GM12878 (cell line): ENCODE measurements around the gene ATF4. TPM values are rescaled to one million over a fixed set of nuclear protein-coding genes. Genes with fewer than 3 reads are reported as not detected.

ENCODE experiments used
- ATAC-seq: fragments of 200-7000 bp; cut with Tn5 transposase; 3 replicates; pipeline ENCODE4 v1.9.1; 2020; ENCODE audit warnings: mild to moderate bottlenecking, moderate library complexity
- BruUV-seq: library from RNA; stranded (reverse); fragments of 400-500 nt; replicated peaks from 2 replicates; lab custom pipeline; 2021; lab: Mats Ljungman, UMichigan
- CTCF ChIA-PET: fragments of 300-600 bp; sonication (Branson Sonifier 250); formaldehyde crosslinking; extraction: SDS; loops from one replicate; lab custom pipeline; 2021; ENCODE audit warnings: inconsistent platforms; lab: Yijun Ruan, JAX
- POLR2A ChIA-PET: fragments of 350-600 bp; formaldehyde crosslinking; extraction: SDS; loops from one replicate; lab custom pipeline; 2021; ENCODE audit warnings: inconsistent platforms; lab: Charles Lee
- RAD21 ChIA-PET: fragments of 300-600 bp; sonication (Branson Sonifier 250); formaldehyde crosslinking; loops from one replicate; lab custom pipeline; 2023; ENCODE audit warnings: antibody characterized with exemption; ENCODE audit not compliant: unreplicated experiment; lab: Charles Lee
- SMC1A ChIA-PET: fragments of 300-600 bp; sonication (Branson Sonifier 250); formaldehyde crosslinking; loops from one replicate; lab custom pipeline; 2023; ENCODE audit not compliant: unreplicated experiment, uncharacterized antibody; lab: Charles Lee
- DNase-seq: peaks from one replicate; pipeline ENCODE4 v3.0.0-alpha.2; 2011; ENCODE audit warnings: low read depth, low spot score
- FAIRE-seq: peaks from 3 replicates; lab custom pipeline; 2011; peaks lifted over from hg19 to GRCh38; lab: Jason Lieb, UNC
- H2AFZ ChIP-seq: 2 replicates; pipeline ENCODE4 v1.6.0; 2011; ENCODE audit warnings: low read depth, low read length, control low read depth; ENCODE audit not compliant: control insufficient read depth
- H3K27ac ChIP-seq: 2 replicates; pipeline ENCODE4 v1.5.1; 2011; ENCODE audit warnings: control low read depth; ENCODE audit not compliant: control insufficient read depth, insufficient read depth
- H3K27me3 ChIP-seq, 2 experiments: replicated peaks in 1 of 2; 2 replicates each; pipeline versions ENCODE4 v1.6.0 to v1.6.1; 2011; ENCODE audit warnings: low read length in 1 of 2; ENCODE audit not compliant: control insufficient read depth in 2 of 2, insufficient read depth in 2 of 2
- H3K36me3 ChIP-seq, 2 experiments: 2 replicates each; pipeline ENCODE4 v1.5.1; 2011; ENCODE audit warnings: low read length in 1 of 2; ENCODE audit not compliant: control insufficient read depth in 2 of 2, insufficient read depth in 2 of 2
- H3K4me1 ChIP-seq: 2 replicates; pipeline ENCODE4 v1.6.1; 2011; ENCODE audit warnings: mild to moderate bottlenecking, low read length, moderate library complexity, mixed read lengths; ENCODE audit not compliant: control insufficient read depth, insufficient read depth
- H3K4me2 ChIP-seq: 2 replicates; pipeline ENCODE4 v1.6.0; 2011; ENCODE audit warnings: control low read depth; ENCODE audit not compliant: control insufficient read depth, insufficient read depth
- H3K4me3 ChIP-seq: fragments of 200-600 bp; sonication (generic); 2 replicates; pipeline ENCODE4 v1.5.1; 2016
- H3K79me2 ChIP-seq: 2 replicates; pipeline ENCODE4 v1.6.0; 2011; ENCODE audit warnings: low read length; ENCODE audit not compliant: control insufficient read depth, insufficient read depth
- H3K9ac ChIP-seq: 2 replicates; pipeline ENCODE4 v1.8.0; 2011; ENCODE audit warnings: low read length, control low read depth, mixed read lengths; ENCODE audit not compliant: control insufficient read depth, insufficient read depth
- H3K9me3 ChIP-seq: replicated peaks from 3 replicates; pipeline ENCODE4 v1.5.1; 2011; ENCODE audit warnings: mild to moderate bottlenecking, low read length; ENCODE audit not compliant: control insufficient read depth, insufficient read depth
- H4K20me1 ChIP-seq: 2 replicates; pipeline ENCODE4 v1.6.0; 2011; ENCODE audit not compliant: control insufficient read depth, insufficient read depth
- ASH2L ChIP-seq: fragments of 300-600, 200-600 bp; sonication (generic); IDR thresholded peaks from 2 replicates; pipeline ENCODE4 v1.6.1; 2017; ENCODE audit warnings: low read depth, mild to moderate bottlenecking, borderline replicate concordance
- HSF1 ChIP-seq: fragments of 150-350 bp; IDR thresholded peaks from 2 replicates; pipeline ENCODE4 v1.6.1; 2014; ENCODE audit warnings: mild to moderate bottlenecking, low read depth, low read length
- JUND ChIP-seq: IDR thresholded peaks from 2 replicates; pipeline ENCODE4 v1.6.1; 2012; ENCODE audit warnings: low read depth, mild to moderate bottlenecking, low read length, improper control_type of control experiment, moderate library complexity
- SKIL ChIP-seq: fragments of 450-650 bp; IDR thresholded peaks from 2 replicates; pipeline ENCODE4 v1.6.1; 2017; ENCODE audit warnings: mild to moderate bottlenecking, low read depth, inconsistent platforms; ENCODE audit not compliant: poor library complexity, severe bottlenecking
- USF2 ChIP-seq: IDR thresholded peaks from 2 replicates; pipeline ENCODE4 v1.6.1; 2011; ENCODE audit warnings: low read depth, low read length, improper control_type of control experiment, borderline replicate concordance
- ZSCAN29 ChIP-seq: fragments of 450-650 bp; IDR thresholded peaks from 2 replicates; pipeline ENCODE4 v1.6.1; 2017; ENCODE audit warnings: mild to moderate bottlenecking, moderate library complexity
- WGBS: methylation state at CpG from one replicate; pipeline ENCODE4 v1.1.6; 2016; ENCODE audit warnings: low lambda C conversion rate; ENCODE audit not compliant: insufficient replicate concordance, insufficient coverage; ENCODE audit errors: missing lambda C conversion rate; 5-methylcytosine and 5-hydroxymethylcytosine counted together
- in situ Hi-C: fragments of 300-500 bp; cut with MboI; formaldehyde crosslinking; loops from 9 replicates; pipeline ENCODE4 v1.14.3; 2018; ENCODE audit warnings: mixed read lengths
- intact Hi-C: fragments of 100-400 bp; cut with micrococcal nuclease; formaldehyde crosslinking; loops from one replicate; pipeline ENCODE4 v1.14.2; 2022; ENCODE audit not compliant: unreplicated experiment
- polyA plus RNA-seq, 11 experiments: library from polyadenylated mRNA; depleted of rRNA in 4 of 11; unstranded in 6 of 11; stranded (reverse) in 5 of 11; fragments of >200 nt; fragmentation: Nextera tagmentation in 4 of 11; fragmentation: Illumina TruSeq in 1 of 11; extraction: Ambion mirVana in 4 of 11; extraction: Trizol in 1 of 11; gene quantifications; 1 replicate in 1 of 11; 2 replicates in 10 of 11; pipeline versions ENCODE4 v1.2.1 to v1.2.3, GENCODE V29; 2011 to 2016; ENCODE audit warnings: inconsistent platforms in 2 of 11, missing spikeins in 2 of 11, low read depth in 1 of 11
- total RNA-seq, 4 experiments: library from RNA; depleted of rRNA in 3 of 4; stranded (reverse); fragments of >200 nt in 3 of 4; fragmentation: Illumina TruSeq in 1 of 4; extraction: Trizol in 1 of 4; gene quantifications; 2 replicates each; pipeline versions ENCODE4 v1.2.1 to v1.2.3, GENCODE V29; 2013 to 2021

The ATF4 gene
- total and polyA plus RNA-seq, 10 of the 15 experiments (the other 5 are each of a cell fraction or from before 2014, with no cell fraction given): 88.3 to 605 (median 320) TPM

GRCh38 chr22:39491696-39492095, 28.7 kb upstream of the ATF4 start (continued):
- no peak for TF ChIP-seq USF2
- no peak for TF ChIP-seq ASH2L
- TF ChIP-seq SKIL: no peak
- no peak for TF ChIP-seq ZSCAN29
- TF ChIP-seq HSF1: no peak

GRCh38 chr22:39492186-39492585, 28.2 kb upstream of the ATF4 start:
- FAIRE-seq (no peak), DNase-seq (no peak), ATAC-seq (no peak)
- no peak overlapping the region for H3K4me3 ChIP-seq
- ChIA-PET RAD21 (interaction anchor here (0.7 to 0.9 kb wide), 3 partner anchors 28 to 55 kb away, joined by 3 to 5 read pairs (median 3); partner anchors contain the start of gene ATF4), CTCF (interaction anchor here (0.7 to 15.7 kb wide), 6 partner anchors 10 to 101 kb away, joined by 3 to 372 read pairs (median 14); partner anchors contain the start of genes ATF4, MIEF1 and RPS19BP1), POLR2A (interaction anchor here (0.5 kb wide), 1 partner anchor 153 kb away, joined by 3 read pairs; no protein-coding TSS in a partner anchor), SMC1A (interaction anchor here (1.0 to 3.1 kb wide), 5 partner anchors 10 to 93 kb away, joined by 3 to 21 read pairs (median 15); partner anchors contain the start of genes MIEF1 and TAB1)
- intact Hi-C loops: loop anchor here (5.0 kb wide), 1 partner anchor 545 kb away; no protein-coding TSS in a partner anchor
- H3K27me3 ChIP-seq: no peaks in the 10 kb centered on the region
- peaks cover 3 to 23% of the 10 kb centered on the region in 2 experiments for H3K36me3 ChIP-seq
- H3K27ac ChIP-seq: no peak overlapping the region
- in situ Hi-C loops: loop anchor here (5.0 kb wide), 1 partner anchor 550 kb away; no protein-coding TSS in a partner anchor
- H3K4me2 ChIP-seq: no peak overlapping the region
- no peaks in the 10 kb centered on the region for H3K9me3 ChIP-seq
- no peak overlapping the region for H2AFZ ChIP-seq
- no peak overlapping the region for H3K9ac ChIP-seq
- WGBS: 90% methylated on average over 3 of the region's 3 CpGs
- no peaks in the 10 kb centered on the region for H4K20me1 ChIP-seq
- peaks cover 2% of the 10 kb centered on the region; the same call in 1 of the 2 replicates for H3K79me2 ChIP-seq
- no peak for TF ChIP-seq JUND
- peaks cover 7% of the 10 kb centered on the region; the same call in 1 of the 2 replicates for H3K4me1 ChIP-seq
- BruUV-seq: no TSS peak
